NCI-H2171 (cell line): ENCODE measurements around the gene SMARCD3.

ENCODE experiments used
- DNase-seq: peaks from one replicate; lab custom pipeline; 2025; lab: John Stamatoyannopoulos, UW

The SMARCD3 gene

GRCh38 chr7:151248346-151249033 is at the start of gene SMARCD3:
Gene SMARCD3, minus strand, starts transcription at chr7:151248694. Its CDS starts 132 bp downstream, at chr7:151248562.
- DNase-seq, result peak; percentile 19

DNA sequence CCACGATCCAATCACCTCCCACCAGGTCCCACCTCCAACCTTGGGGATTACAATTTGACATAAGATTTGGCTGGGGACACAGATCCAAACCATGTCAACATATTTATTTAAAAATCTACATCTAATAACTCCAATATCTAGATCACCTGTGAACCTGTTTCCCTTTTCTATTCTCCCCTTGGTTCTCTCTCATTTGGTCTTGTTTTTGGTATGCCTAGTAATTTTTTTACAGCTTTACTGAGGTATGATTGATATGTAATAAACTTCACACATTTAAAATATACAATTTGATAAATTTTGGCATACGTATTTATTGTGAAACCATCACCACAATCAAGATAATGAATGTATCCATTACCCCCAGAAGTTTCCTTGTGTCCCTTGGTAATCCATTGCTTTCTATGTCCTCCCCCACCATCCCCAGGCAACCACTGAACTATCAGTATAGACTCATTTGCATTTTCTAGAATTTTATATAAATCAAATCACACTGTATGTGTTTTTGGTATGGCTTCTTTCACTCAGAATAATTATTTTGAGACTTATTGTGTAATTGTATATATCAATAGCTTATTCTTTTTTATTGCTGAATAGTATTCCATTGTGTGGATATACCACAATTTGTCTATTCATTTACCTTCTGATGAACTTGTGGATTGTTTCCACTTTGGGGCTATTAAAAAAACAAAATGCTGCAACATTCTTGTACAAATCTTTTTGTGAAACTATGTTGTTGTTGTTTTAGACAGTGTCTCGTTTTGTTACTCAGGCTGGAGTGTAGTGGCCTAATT is 47.9 kb upstream of the SMARCD3 start:
- DNase-seq, result no peak

DNA sequence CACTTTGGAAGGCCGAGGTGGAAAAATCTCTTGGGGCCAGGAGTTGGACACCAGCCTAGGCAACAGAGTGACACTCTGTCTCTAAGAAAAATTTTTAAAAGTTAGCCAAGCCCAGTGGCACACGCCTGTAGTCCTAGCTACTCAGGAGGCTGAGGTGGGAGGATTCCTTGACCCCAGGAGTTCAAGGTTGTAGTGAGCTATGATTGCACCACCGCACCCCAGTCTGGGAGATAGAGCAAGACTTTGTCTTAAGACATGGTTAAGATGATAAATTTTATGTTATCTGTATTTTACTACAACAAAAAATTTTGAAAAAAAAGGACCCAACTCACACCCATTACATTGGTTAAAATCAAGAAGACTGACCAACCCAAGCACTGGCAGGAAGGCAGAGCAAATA is 44.4 kb upstream of the SMARCD3 start:
- no peak for DNase-seq

DNA sequence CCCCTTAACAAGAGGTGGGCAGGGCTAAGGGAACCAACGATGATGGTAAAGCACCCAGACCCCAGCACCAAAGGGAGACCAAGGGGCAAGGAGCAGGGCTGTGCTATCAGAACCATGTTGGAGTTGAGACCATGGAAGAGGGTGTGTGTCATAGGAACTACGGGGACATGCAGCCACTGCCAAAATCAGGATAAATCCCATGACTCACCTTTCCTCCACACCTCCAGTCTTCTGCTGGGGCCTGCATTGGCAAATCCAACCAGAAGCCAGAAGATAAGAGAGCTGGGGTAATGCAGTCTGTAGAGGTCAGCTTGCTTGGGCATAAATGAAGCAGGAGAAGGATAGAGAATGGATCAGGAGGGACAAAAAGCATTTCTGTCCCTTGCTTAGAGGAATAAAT is 42.7 kb upstream of the SMARCD3 start:
- no peak for DNase-seq

DNA sequence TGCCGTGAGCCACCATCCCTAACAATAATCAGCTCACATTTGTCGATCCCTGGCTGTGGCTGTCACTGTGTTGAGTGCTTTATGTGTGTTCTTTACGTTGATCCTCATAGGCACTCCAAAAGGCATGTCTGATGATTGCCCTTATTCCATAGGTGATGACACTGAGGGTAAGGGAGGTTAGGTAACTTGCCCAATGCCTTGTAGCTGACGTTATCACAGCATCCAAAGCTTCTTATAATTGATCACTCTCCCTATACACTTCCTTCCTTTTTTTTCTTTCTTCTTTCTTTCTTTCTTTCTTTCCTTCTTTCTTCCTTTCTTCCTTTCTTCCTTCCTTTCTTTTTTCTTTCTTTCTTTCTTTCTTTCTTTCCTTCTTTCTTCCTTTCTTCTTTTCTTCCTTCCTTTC is 41.9 kb upstream of the SMARCD3 start:
- no peak for DNase-seq

DNA sequence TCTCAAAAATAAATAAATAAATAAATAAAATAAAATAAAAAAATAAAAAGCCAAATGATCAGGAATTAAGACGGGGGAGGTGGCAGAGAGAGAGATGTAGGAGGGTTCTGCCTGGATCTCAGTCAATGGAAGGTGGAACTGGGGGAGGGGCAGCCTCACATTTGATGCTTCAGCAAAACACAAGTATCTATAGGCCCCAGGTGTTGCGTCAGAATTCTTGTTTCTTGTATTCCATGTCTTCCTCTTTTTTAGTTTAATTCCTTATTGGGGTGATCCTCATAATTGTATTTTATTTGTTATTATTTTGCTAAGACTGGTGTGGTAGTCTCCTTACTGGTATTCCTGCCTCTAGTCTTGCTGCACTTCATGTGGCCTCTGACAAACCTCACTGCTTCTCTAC is 41.4 kb upstream of the SMARCD3 start:
- no peak for DNase-seq

- DNase-seq, result no peak
Measured at GRCh38 chr7:151286148-151286547, 37.7 kb upstream of the SMARCD3 start.

DNA sequence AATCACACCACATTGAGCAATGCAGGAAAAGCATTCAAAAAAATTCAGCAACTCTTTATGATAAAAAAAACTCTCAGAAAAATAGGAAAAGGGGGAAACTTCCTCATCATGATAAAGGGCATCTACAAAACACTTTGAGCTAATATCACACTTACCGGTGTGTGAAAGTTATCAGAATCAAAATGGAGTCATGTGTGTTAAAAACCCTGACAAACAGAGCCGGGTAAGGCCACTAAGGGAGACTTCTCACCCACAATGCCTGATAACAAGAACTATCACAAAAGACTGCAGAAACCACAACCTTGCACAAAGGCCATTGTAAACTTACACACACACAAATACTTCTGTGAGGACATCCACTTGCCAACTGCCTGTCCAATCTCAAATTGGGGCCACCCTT is 34.8 kb upstream of the SMARCD3 start:
- no peak for DNase-seq

DNA sequence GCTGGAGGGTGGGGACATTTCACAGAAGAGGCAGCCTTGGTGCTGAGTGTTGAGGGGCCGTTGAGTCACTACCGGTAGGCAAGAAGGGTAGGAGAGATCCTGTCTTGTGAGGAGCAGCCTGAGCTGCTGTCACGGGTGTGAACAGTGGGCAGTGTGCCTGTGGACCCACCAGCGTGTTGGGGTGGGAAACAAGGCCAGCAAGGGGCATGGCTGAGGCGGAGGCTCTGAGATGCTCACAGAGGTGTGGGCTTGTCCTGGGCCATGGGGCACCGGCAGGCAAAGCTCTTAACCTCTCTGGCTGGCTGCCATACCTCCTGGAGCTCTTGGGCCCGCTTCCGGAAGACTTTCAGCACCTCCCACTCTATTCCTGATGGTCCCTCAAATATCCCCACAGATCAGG is 33.6 kb upstream of the SMARCD3 start:
- no peak for DNase-seq

GRCh38 chr7:151281686-151282085 is 33.2 kb upstream of the SMARCD3 start:
- no peak for DNase-seq

DNA sequence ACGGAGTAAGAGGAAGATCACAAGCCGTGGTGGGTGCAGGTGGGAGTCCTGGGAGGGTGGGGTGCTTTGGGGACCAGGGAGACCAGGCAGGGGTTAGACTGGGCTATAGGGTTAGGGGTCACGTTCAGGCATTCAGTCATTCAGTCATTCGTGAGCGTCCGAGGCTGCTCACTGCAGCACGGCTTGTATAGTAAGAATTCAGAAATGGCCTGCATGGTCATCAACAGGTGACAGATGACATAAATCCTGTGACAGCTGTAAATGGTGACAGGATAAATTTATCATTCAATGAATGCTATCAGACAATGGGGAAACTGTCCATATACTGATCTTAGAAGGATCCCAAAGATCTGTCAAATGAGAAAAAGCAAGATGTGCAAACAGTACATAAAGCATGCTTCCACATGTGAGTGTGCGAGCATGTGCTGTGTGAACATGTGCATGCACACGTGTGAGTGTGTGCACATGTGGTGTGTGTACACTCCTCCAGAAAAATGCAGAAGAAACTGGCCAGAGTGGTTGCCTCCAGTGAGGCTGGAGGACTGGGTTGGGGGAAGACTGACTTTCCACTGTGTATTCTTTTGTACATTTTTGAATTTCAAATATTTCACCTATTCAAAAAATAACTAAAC is 32.0 kb upstream of the SMARCD3 start:
- no peak for DNase-seq

DNA sequence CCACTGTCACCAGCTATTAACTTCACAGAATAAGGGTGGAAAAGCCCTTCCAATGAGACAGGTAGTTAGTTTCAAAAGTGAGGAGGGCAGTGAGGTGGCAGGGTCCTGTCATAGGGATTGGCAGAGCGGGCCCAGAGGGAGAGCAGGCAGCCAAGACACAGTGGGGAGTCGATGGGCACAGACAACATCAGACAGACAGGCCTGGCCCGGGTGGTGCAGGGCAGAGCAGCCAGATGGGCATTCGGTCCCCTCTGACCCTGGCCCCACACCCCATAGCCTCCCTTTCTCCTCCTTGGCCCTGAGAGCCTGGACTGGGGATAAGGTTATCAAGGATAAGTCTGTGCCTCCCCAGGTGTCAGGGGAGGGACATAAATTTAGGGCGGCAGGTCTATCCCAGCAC is 31.4 kb upstream of the SMARCD3 start:
- no peak for DNase-seq

DNA sequence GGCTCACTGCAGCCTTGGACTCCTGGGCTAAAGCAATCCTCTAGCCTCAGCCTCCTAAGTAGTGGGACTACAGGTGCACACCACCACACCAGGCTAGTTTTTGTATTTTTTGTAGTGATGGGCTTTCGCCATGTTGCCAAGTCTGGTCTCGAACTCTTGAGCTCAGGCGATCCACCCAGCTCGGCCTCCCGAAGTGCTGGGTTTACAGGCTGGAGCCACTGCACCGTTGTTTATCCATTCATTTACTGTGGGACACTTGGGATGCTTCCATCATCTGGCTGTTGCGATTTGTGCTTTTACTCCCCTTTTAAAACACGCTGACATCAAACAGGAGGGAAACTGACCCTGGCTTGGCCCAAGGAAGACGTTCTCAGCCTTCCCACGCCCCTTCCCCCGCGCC is 30.5 kb upstream of the SMARCD3 start:
- no peak for DNase-seq

DNA sequence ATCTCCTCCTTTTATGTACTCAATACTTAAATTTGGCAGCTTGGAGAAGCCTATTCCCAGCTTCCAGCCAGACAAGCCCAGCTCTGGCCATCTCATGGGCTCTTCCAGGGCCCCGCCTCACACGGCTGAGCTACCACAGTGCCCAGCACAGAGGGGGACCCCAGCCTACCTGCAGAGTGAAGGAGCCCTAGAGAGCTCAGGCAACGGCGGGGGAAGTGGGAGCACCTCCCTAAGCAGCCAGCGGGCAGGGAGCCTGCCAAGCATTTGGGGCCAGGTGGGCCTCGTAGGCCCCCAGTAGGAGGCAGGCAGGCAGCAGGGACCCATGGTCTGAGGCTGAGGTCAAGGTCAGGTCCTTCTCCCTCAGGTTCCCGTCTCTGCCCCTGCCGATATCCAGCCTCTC is 29.1 kb upstream of the SMARCD3 start:
- DNase-seq, result no peak

GRCh38 chr7:151276666-151277590 is 28.4 kb upstream of the SMARCD3 start:
- DNase-seq, result peak; percentile 71

GRCh38 chr7:151275813-151276577 is 27.5 kb upstream of the SMARCD3 start:
- DNase-seq, result no peak

DNA sequence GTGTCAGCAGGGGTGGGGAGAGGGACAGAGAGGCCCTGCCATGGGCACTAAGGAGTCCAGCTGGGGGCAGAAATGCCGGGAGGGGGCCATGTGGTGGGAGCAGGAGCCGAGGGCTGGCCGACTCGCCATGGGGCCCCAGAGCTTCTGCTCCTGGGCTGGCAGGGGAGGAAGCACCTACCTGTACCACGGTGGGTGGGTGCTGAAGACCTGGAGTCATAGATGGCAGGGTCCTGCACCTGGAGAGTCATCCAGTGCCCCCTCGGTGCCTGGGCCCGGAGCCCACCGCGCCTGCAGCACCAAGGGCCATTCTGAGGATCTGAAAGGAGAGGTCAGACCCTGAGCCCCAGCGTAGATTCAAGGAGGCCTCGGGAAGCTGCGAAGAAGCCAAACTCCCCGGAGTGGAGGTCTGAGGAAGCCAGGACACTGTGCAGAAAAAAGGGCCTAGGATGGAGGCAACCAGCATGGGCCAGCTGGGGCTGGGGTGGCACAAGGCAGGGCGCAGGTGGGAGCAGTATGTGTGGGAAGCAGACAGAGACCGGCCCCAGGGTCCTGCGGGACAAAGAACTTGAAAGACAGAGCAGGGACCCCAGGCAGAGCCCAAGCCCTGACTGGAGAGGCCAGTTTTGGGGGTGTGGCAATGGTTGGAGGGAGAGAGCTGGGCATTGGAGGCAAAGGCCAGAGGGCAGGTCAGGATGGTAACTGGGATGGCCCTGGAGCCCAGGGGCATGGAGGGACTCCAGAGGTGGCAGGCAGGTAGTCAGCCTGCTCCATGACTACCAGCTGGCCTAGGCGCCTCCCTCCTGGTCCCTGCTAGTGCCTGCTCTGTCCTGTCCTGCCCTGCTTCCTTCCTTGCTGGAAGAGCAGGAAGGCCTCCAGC is 26.7 kb upstream of the SMARCD3 start:
- no peak for DNase-seq

DNA sequence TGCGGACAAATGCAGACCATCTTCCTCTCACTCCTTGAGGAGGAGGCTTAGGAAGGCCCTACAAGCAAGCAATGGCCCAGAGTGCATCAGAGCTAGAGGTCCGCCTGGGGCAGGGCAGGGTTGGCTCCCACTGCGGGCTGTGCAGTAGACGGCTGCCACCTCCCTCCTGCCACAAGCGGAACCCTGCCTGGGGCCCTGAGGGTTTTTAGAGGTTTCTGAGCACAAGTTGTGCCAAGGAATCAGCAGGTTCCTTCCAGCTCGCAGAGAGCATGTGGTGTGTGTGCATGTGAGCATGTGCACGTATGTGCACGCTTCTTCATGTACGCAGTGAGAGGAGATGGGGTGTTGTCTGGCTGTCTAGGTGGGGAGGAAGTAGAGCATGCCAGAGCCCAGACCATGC is 25.9 kb upstream of the SMARCD3 start:
- DNase-seq, result no peak

DNA sequence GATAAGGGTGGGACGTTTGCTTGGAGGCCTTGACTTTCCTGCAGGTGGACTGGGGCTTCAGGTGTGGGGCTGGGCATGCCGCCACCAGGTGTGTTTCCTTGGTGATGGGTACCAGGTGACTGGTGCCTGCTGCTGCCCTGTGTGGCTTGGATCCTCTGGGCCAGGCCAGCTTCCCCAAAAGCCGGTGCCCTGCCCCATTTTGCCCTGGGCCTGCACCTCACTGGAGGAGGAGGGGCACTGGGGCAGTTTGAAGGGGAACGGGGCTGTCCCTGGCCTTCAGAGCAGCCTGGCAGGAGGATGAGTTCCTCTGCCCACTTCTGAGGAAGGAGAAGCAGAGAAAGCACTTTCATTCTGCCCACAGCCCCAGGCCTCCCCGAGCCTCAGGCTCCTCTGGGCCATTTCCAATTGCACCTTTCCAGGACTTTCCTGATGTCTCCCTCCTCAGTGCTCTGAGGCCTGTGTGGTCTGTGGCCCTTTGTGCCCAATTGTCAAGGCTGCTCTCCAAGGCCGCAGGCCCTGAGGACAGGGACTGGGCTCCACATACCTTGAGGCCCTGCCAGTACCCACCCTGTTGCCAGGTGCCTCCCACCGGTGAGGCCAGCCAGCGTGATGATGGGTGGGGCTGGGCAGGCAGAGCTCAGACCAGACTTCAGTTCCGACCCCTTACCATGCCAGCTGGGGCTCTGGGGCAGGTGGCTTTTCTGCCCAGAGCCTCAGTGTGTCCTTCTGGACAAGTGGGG is 25.3 kb upstream of the SMARCD3 start:
- DNase-seq, result no peak

- DNase-seq, result no peak
Measured at GRCh38 chr7:151272877-151273276, 24.4 kb upstream of the SMARCD3 start.
